Measurements from ENCODE around the gene MEX3A. TPM values are rescaled to one million over a fixed set of nuclear protein-coding genes. Genes with fewer than 3 reads are reported as not detected.

The MEX3A gene
- total and polyA plus RNA-seq, 10 of the 15 experiments (the other 5 are each of a cell fraction or from before 2014, with no cell fraction given) = 0.11 to 5.1 (median 1.7) TPM

DNA sequence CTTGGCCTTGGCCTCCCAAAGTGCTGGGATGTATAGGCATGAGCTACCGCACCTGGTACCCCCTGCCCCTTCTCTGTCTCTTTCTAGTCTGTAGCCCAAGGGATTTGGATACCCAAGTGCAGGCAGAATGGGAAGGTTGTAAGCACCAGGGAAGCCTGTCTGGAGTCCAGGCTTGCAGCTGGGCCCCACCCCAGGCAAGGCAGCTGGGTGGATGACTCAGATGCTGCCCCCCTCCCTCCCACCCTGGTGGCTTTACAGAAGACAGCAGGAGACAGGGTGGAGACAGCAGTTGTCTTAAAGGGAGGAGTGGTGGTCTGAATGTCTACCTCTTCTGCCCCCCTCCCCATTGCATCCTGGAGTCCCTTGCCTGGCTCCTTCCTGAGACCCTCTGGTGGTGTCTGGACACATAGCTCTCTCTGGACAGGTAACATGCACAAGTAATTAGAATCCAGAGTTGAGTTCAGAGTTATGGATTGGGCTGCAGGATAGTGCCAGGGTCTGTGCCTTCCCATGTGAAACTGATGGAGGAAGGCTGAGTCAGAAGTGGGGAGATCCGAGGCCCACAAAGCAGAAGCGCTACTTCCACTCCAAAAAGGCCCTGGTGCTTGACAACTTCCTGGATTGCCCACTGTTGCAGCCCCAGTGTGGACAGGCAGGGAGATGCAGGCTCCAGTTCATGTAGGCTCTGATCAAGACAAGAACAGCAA is 37.4 kb upstream of the MEX3A start (continued):
- TF ChIP-seq, protein P1, sequence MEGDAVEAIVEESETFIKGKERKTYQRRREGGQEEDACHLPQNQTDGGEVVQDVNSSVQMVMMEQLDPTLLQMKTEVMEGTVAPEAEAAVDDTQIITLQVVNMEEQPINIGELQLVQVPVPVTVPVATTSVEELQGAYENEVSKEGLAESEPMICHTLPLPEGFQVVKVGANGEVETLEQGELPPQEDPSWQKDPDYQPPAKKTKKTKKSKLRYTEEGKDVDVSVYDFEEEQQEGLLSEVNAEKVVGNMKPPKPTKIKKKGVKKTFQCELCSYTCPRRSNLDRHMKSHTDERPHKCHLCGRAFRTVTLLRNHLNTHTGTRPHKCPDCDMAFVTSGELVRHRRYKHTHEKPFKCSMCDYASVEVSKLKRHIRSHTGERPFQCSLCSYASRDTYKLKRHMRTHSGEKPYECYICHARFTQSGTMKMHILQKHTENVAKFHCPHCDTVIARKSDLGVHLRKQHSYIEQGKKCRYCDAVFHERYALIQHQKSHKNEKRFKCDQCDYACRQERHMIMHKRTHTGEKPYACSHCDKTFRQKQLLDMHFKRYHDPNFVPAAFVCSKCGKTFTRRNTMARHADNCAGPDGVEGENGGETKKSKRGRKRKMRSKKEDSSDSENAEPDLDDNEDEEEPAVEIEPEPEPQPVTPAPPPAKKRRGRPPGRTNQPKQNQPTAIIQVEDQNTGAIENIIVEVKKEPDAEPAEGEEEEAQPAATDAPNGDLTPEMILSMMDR (IDR thresholded peaks at IDR 0.05 in 2 of 3, conservative IDR thresholded peaks at IDR 0.05 in 1 of 3; ENCODE audit: control insufficient read depth in 2 of 3, extremely low read depth in 1 of 3, insufficient read depth in 1 of 3, low read depth in 3 of 3, low read length in 3 of 3) = peak in 2 of 3 experiments; percentile 10 to 26; a peak in 2 of 6 replicates
- TF ChIP-seq BHLHE40 (IDR thresholded peaks at IDR 0.05; ENCODE audit: borderline replicate concordance in 1 of 2, low read depth in 2 of 2, low read length in 1 of 2) (0 out of 4 replicates have a peak, but pooled peaks of 1 of the 2 experiments have one; percentile 13), SMAD1 (IDR thresholded peaks at IDR 0.05; ENCODE audit: low read depth, partially characterized antibody) (no peak), IKZF2 (IDR thresholded peaks at IDR 0.05) (peak; percentile 66 to 79; a peak in 3 of 4 replicates), EED (IDR thresholded peaks at IDR 0.05; ENCODE audit: low read depth) (peak; percentile 90), ZNF207 (IDR thresholded peaks at IDR 0.05; ENCODE audit: borderline replicate concordance) (no peak), FOXM1 (IDR thresholded peaks at IDR 0.05; ENCODE audit: low read depth, low read length) (no peak), IRF4 (IDR thresholded peaks at IDR 0.05; ENCODE audit: low read depth, low read length) (peak; percentile 51), IKZF1 (conservative IDR thresholded peaks at IDR 0.05) (peak; percentile 82), RUNX3 (IDR thresholded peaks at IDR 0.05; ENCODE audit: low read length) (peak; percentile 49), MTA2 (IDR thresholded peaks at IDR 0.05; ENCODE audit: low read depth) (peak; percentile 34; the same call in 1 of the 2 replicates), SIN3A (IDR thresholded peaks at IDR 0.05; ENCODE audit: low read depth, low read length) (no peak), SPI1 (IDR thresholded peaks at IDR 0.05; ENCODE audit: borderline replicate concordance, insufficient read depth, low read depth, low read length) (peak; percentile 88)
- TF ChIP-seq, protein P2, sequence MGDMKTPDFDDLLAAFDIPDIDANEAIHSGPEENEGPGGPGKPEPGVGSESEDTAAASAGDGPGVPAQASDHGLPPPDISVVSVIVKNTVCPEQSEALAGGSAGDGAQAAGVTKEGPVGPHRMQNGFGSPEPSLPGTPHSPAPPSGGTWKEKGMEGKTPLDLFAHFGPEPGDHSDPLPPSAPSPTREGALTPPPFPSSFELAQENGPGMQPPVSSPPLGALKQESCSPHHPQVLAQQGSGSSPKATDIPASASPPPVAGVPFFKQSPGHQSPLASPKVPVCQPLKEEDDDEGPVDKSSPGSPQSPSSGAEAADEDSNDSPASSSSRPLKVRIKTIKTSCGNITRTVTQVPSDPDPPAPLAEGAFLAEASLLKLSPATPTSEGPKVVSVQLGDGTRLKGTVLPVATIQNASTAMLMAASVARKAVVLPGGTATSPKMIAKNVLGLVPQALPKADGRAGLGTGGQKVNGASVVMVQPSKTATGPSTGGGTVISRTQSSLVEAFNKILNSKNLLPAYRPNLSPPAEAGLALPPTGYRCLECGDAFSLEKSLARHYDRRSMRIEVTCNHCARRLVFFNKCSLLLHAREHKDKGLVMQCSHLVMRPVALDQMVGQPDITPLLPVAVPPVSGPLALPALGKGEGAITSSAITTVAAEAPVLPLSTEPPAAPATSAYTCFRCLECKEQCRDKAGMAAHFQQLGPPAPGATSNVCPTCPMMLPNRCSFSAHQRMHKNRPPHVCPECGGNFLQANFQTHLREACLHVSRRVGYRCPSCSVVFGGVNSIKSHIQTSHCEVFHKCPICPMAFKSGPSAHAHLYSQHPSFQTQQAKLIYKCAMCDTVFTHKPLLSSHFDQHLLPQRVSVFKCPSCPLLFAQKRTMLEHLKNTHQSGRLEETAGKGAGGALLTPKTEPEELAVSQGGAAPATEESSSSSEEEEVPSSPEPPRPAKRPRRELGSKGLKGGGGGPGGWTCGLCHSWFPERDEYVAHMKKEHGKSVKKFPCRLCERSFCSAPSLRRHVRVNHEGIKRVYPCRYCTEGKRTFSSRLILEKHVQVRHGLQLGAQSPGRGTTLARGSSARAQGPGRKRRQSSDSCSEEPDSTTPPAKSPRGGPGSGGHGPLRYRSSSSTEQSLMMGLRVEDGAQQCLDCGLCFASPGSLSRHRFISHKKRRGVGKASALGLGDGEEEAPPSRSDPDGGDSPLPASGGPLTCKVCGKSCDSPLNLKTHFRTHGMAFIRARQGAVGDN (IDR thresholded peaks at IDR 0.05) = peak; percentile 72; the same call in 1 of the 2 replicates

All from GM12878 (cell line).